Measurements from ENCODE around the gene PLEKHG7.
"Not testable (repeated sequence)": the region's sequence is repeated elsewhere in the genome, so short reads cannot be mapped to it uniquely, and the experiment has no call there.

DNA sequence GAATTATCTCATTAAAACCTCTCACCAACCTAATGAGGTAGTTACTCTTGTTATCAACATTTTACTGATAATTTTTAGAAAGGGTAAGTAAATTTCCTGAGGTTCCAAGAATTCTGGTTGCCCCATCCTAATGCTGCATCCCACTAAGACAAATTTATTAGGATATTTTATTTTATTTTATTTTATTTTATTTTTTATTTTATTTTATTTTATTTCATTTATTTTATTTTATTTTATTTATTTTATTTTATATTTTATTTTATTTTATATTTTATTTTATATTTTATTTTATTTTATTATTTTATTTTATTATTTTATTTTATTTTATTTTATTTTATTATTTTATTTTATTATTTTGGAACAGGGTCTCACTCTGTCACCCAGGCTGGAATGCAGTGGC is 46.9 kb downstream of the PLEKHG7 start:
- not testable (repeated sequence) for TF ChIP-seq CTCF (IDR thresholded peaks at IDR 0.05; ENCODE audit: borderline replicate concordance, extremely low read depth, low read length, poor library complexity, severe bottlenecking); EZH2 (IDR thresholded peaks at IDR 0.05; ENCODE audit: borderline replicate concordance, low read depth, low read length, severe bottlenecking)
